Esophagus (tissue), 2 donors: ENCODE measurements around the gene KRT4. TPM values are rescaled to one million over a fixed set of nuclear protein-coding genes. Genes with fewer than 3 reads are reported as not detected.
"Not testable (repeated sequence)": the region's sequence is repeated elsewhere in the genome, so short reads cannot be mapped to it uniquely, and the experiment has no call there.

Source experiments
- H3K27ac ChIP-seq, 2 donors: one replicate each; pipeline ENCODE4 v1.5.1; 2013; ENCODE audit warnings: low read depth in 2 of 2, mild to moderate bottlenecking in 2 of 2, inconsistent platforms in 1 of 2, low read length in 1 of 2, moderate library complexity in 1 of 2
- H3K27me3 ChIP-seq, 2 donors: one replicate each; pipeline ENCODE4 v1.6.1; 2013; ENCODE audit warnings: low read length in 2 of 2, control low read depth in 1 of 2, mild to moderate bottlenecking in 1 of 2; ENCODE audit not compliant: insufficient read depth in 2 of 2, control insufficient read depth in 1 of 2
- H3K36me3 ChIP-seq, 2 donors: one replicate each; pipeline ENCODE4 v1.6.1; 2013; ENCODE audit warnings: low read length in 1 of 2; ENCODE audit not compliant: control insufficient read depth in 2 of 2, insufficient read depth in 2 of 2
- H3K4me1 ChIP-seq, 2 donors: one replicate each; pipeline ENCODE4 v1.6.1; 2013; ENCODE audit warnings: low read length in 1 of 2; ENCODE audit not compliant: control insufficient read depth in 2 of 2, insufficient read depth in 2 of 2
- H3K4me3 ChIP-seq, 2 donors: one replicate each; pipeline ENCODE4 v1.5.1; 2013; ENCODE audit warnings: low read length in 2 of 2, mild to moderate bottlenecking in 2 of 2, low read depth in 1 of 2, moderate library complexity in 1 of 2
- H3K9me3 ChIP-seq, 2 donors: one replicate each; pipeline ENCODE4 v1.6.1; 2013; ENCODE audit warnings: mild to moderate bottlenecking in 2 of 2, low read depth in 1 of 2, low read length in 1 of 2, moderate library complexity in 1 of 2; ENCODE audit not compliant: control insufficient read depth in 2 of 2, insufficient read depth in 1 of 2
- WGBS, 2 donors: extraction: QIAGEN DNeasy Blood & Tissue Kit; methylation state at CpG; one replicate each; pipeline ENCODE4 v1.1.7; 2013; 5-methylcytosine and 5-hydroxymethylcytosine counted together
- polyA plus RNA-seq, 2 donors: library from polyadenylated mRNA; stranded (reverse); fragments of 200-250 nt; gene quantifications; one replicate each; pipeline ENCODE4 v1.2.3, GENCODE V29; 2013
- donor health status: healthy with polysubstance abuse.
- donor health status: Bipolar disorder and iron deficiency.

KRT4 gene
- polyA plus RNA-seq, 2 donors, result 8,130 to 17,509 TPM

DNA sequence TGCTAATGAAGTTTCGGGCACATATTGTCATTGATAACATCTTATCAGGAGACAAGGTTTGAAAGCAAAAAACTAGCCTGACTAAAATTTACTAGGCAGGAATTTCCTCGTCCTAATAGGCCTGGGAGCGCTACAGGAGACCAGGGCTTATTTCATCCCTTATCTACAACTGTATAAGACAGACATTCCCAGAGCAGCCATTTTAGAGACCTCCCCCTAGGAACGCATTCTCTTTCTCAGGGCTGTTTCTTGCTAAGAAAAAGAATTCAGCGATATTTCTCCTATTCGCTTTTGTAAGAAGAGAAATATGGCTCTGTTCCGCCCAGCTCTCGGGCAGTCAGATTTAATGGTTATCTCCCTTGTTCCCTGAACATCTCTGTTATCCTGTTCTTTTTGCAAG is 52.7 kb downstream of the KRT4 start:
- H3K4me3 ChIP-seq, H3K36me3 ChIP-seq, H3K4me1 ChIP-seq, H3K27me3 ChIP-seq, H3K27ac ChIP-seq: not testable (repeated sequence)
- peaks cover 4 to 12% of the 10 kb centered on the region in 2 donors for H3K9me3 ChIP-seq
- 89 to 92% methylated on average over 8 of the region's 8 CpGs for WGBS, 2 donors

DNA sequence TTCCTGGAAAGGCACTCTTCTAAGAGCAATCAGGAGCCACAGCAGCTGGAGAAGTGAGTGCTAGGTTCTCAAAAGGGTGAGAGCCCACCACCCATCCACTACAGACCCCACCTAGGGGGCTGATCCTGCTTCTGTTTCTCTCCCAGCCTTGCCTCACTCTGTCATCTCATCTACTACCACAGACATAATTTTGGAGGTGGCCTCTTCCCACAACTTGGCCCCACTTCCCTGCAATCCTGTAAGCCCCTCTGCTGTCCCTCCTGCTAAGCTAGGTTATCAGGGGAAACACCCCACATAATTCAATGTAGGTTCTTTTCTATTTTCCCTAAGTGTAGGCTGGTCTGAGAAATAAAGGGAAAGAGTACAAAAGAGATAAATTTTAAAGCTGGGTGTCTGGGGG is 53.3 kb downstream of the KRT4 start:
- Histone ChIP-seq H3K9me3 (peaks cover 4 to 12% of the 10 kb centered on the region in 2 donors), H3K4me1 (no peaks in the 10 kb centered on the region), H3K27ac (no peak overlapping the region), H3K36me3 (no peaks in the 10 kb centered on the region), H3K27me3 (no peaks in the 10 kb centered on the region), H3K4me3 (no peak overlapping the region)

DNA sequence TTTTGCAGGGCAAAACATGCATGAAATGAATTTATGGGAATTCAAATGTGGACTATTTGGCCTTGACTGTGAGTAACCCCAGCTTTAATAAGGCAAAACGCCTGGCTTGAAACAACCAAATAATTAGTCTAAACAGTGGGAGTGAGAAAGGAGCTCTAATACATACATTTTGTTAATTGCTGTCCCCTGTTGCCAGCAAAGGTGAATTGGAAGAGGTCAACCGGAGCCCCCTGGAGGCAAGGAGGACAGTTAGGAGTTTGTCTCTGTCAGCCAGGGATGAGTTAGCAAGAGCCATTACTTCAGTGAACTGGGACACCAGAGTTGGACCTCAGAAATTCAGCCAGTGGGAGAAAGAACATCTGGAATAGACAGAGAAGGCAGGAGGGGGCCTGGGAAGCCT is 54.2 kb downstream of the KRT4 start:
- H3K4me1 ChIP-seq, result no peaks in the 10 kb centered on the region
- H3K4me3 ChIP-seq, result no peak overlapping the region
- H3K9me3 ChIP-seq, result peaks cover 4 to 12% of the 10 kb centered on the region in 2 donors
- H3K36me3 ChIP-seq, result no peaks in the 10 kb centered on the region
- no peaks in the 10 kb centered on the region for H3K27me3 ChIP-seq
- 63 to 74% methylated on average over 2 of the region's 2 CpGs for WGBS, 2 donors
- no peak overlapping the region for H3K27ac ChIP-seq

DNA sequence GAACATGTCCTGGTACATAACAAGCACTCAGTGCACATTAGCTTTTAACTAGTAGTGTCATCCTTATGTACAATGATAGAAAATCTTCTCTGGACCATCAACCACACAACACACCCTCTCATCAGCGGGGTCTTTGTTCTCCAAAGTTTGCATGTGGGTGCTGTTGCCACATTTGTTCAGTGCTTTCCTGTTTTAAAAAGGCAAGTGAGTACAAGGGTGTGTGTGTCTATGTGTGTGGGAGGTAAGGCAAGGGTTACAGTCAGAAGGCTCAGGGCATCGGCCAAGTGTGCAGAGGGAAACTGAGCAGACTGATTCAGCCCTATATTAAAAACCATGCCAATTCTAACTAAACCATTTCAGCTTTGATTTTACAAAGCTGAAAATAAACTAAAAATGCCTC is 54.7 kb downstream of the KRT4 start:
- Histone ChIP-seq H3K27me3 (no peaks in the 10 kb centered on the region), H3K27ac (no peak overlapping the region), H3K4me3 (no peak overlapping the region), H3K36me3 (no peaks in the 10 kb centered on the region), H3K4me1 (no peaks in the 10 kb centered on the region), H3K9me3 (peaks cover 4 to 12% of the 10 kb centered on the region in 2 donors)
- 40 to 59% methylated on average over 2 of the region's 2 CpGs for WGBS, 2 donors

DNA sequence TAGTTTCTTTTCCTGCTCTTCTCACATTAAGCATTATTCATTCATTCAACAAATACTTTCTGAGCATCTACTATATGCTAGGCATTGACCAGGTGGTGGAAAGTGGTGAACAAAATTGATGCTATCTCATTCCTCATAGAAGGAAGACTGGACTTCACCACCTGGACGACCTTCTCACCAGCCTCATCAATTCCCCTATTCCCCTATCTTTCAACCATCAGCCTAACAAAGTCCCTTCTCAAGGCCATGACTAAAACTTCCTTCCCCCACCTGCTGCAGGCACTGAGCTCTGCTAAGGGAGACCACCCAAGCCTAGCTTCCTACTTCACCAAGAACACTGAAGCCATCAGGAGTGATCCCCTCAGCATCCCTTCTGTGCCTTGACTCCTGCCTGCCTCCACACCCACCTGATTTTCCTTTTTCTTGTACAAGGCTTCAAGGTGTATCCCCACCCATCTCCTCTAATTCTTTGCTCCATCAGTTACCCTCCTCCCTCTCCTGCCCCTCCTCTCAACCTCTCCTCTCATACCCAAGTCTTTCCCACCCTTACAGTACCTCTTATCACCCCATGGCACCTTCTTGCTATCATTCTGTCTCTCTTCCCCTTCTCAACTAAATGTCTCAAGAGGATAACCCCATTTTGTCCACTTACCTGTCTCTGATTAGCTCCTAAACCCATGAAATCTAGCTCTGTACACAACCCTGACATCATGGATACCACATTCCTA is 56.3 kb downstream of the KRT4 start:
- Histone ChIP-seq H3K27ac (no peak overlapping the region), H3K4me3 (no peak overlapping the region), H3K27me3 (no peaks in the 10 kb centered on the region), H3K4me1 (no peaks in the 10 kb centered on the region), H3K9me3 (peaks cover 4 to 12% of the 10 kb centered on the region in 2 donors), H3K36me3 (no peaks in the 10 kb centered on the region)
- WGBS, 2 donors, result 33 to 39% methylated on average over 1 of the region's 1 CpG

Other genes with a start within 250 kb of the KRT4 start
- under 1 TPM; 0.07 to 0.24 TPM for gene KRT74, start 240.3 kb downstream of the KRT4 start, polyA plus RNA-seq
- gene KRT72, start 212.7 kb downstream of the KRT4 start, polyA plus RNA-seq, result not detected
- gene KRT73, start 195.6 kb downstream of the KRT4 start, polyA plus RNA-seq, result not detected
- under 1 TPM; 0.09 to 0.12 TPM for gene KRT2, start 161.9 kb downstream of the KRT4 start, polyA plus RNA-seq
- gene KRT1, start 133.7 kb downstream of the KRT4 start, polyA plus RNA-seq, result 10 to 100 TPM in 1 of 2 donors, 1 to 10 TPM in 1; 4.1 to 12.5 TPM
- under 1 TPM in 1 of 2 donors, not detected in 1; 0.06 TPM for gene KRT77, start 110.6 kb downstream of the KRT4 start, polyA plus RNA-seq
- under 1 TPM in 1 of 2 donors, not detected in 1; 0.05 TPM for gene KRT76, start 36.8 kb downstream of the KRT4 start, polyA plus RNA-seq
- 1 to 10 TPM; 1.9 to 2.4 TPM for gene KRT3, start 18.0 kb downstream of the KRT4 start, polyA plus RNA-seq
- 1 to 10 TPM in 1 of 2 donors, under 1 TPM in 1; 0.75 to 1.8 TPM for gene KRT79, start 20.2 kb upstream of the KRT4 start, polyA plus RNA-seq
- gene KRT78, start 34.9 kb upstream of the KRT4 start, polyA plus RNA-seq, result 1,000 to 10,000 TPM in 1 of 2 donors, 100 to 1,000 TPM in 1; 633 to 1,998 TPM
- 100 to 1,000 TPM in 1 of 2 donors, 10 to 100 TPM in 1; 38.7 to 105 TPM for gene KRT8, start 91.0 kb upstream of the KRT4 start, polyA plus RNA-seq
- gene KRT18, start 135.0 kb upstream of the KRT4 start, polyA plus RNA-seq, result 100 to 1,000 TPM; 101 to 256 TPM
- gene EIF4B, start 192.3 kb upstream of the KRT4 start, polyA plus RNA-seq, result 100 to 1,000 TPM in 1 of 2 donors, 10 to 100 TPM in 1; 58.8 to 102 TPM
- gene TNS2, start 235.9 kb upstream of the KRT4 start, polyA plus RNA-seq, result 10 to 100 TPM; 32.9 to 48.6 TPM